ENCODE data around the gene PC. TPM values are rescaled to one million over a fixed set of nuclear protein-coding genes. Genes with fewer than 3 reads are reported as not detected.
"Not testable (repeated sequence)": the region's sequence is repeated elsewhere in the genome, so short reads cannot be mapped to it uniquely, and the experiment has no call there.

PC gene
- total RNA-seq, 1 donor = 1.6 TPM

DNA sequence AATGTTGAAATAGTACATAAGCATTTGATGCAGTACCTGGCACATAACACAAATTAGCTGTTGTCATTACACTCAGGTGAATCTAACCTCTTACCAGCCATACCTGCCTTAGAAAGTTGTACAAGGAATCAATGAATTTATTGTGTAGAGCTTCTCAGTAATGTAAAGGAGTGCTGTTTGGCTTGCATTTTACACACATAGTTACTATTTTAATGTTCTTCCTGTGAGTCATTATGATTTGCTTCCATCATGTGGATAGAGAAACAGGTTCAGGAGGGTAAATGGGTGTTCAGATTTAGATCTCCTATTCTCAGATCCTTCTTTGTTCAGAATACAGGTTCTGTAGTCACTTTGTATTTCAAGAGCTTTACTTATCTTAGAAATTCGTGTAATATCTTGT, 142.5 kb downstream of the PC start:
- no peak for DNase-seq (ENCODE audit: low read depth in 2 of 3, low spot score in 2 of 3)

- no peak for DNase-seq (ENCODE audit: low read depth in 2 of 3, low spot score in 2 of 3)
Observed at GRCh38 chr11:66814678-66815077, 143.5 kb downstream of the PC start.

- DNase-seq (ENCODE audit: low read depth in 2 of 3, low spot score in 2 of 3) = no peak
Observed at GRCh38 chr11:66810576-66811185, 147.5 kb downstream of the PC start.

- DNase-seq (ENCODE audit: low read depth in 2 of 3, low spot score in 2 of 3) = no peak
Observed at GRCh38 chr11:66809592-66809991, 148.6 kb downstream of the PC start.

- no peak for DNase-seq (ENCODE audit: low read depth in 2 of 3, low spot score in 2 of 3)
Observed at GRCh38 chr11:66800720-66801428, 157.3 kb downstream of the PC start.

- DNase-seq (ENCODE audit: low read depth in 2 of 3, low spot score in 2 of 3) = not testable (repeated sequence)
Observed at GRCh38 chr11:66799815-66800214, 158.4 kb downstream of the PC start.

Small RNA genes lying within 50 kb of the gene (small RNA-seq; reads per million reads assigned to genes)
- gene MIR3163 = not detected
- not detected for gene RNU7-23P

Other genes with a start within 250 kb of the PC start
- 26.1 TPM for gene SPTBN2, start 229.2 kb downstream of the PC start, total RNA-seq
- gene RCE1, start 114.9 kb downstream of the PC start, total RNA-seq = 30.4 TPM
- 33.7 TPM for gene LRFN4, start 101.3 kb downstream of the PC start, total RNA-seq
- not detected for gene C11orf86, start 16.9 kb upstream of the PC start, total RNA-seq
- gene SYT12, start 64.8 kb upstream of the PC start, total RNA-seq = under 0.01 TPM
- gene RHOD, start 98.5 kb upstream of the PC start, total RNA-seq = 0.54 TPM
- gene KDM2A, start 160.9 kb upstream of the PC start, total RNA-seq = 67.9 TPM